ENCODE measurements around the gene HS1BP3.

- TF ChIP-seq CTCF (IDR thresholded peaks at IDR 0.05; ENCODE audit: insufficient read depth, low read length, poor library complexity, severe bottlenecking): no peak
- no peak for TF ChIP-seq EZH2phosphoT487 (conservative IDR thresholded peaks at IDR 0.05; ENCODE audit: low read length)
Measured at GRCh38 chr2:20650393-20650876, 463 bp downstream of the HS1BP3 start.
